T-cell (primary cell): ENCODE measurements around the gene ITPK1. TPM values are rescaled to one million over a fixed set of nuclear protein-coding genes. Genes with fewer than 3 reads are reported as not detected.
A peak's percentile ranks its signal among the peaks of the same experiment; 100 is the strongest.

ENCODE experiments used
- ATAC-seq, 4 experiments: fragments of 200-7000 bp in 3 of 4; fragments of 150-1000 bp in 1 of 4; cut with Tn5 transposase; replicated peaks in 1 of 4; 1 replicate in 3 of 4; 2 replicates in 1 of 4; pipeline ENCODE4 v1.10.0; 2021; ENCODE audit warnings: moderate library complexity in 3 of 4, mild to moderate bottlenecking in 2 of 4, moderate number of reproducible peaks in 1 of 4
- CTCF ChIA-PET, 2 donors: fragments of 300-600 bp; sonication (Branson Sonifier 250); formaldehyde crosslinking; loops; one replicate each; lab custom pipeline; 2022; ENCODE audit warnings: antibody characterized with exemption in 2 of 2; lab: Charles Lee
- POLR2A ChIA-PET, 2 donors: fragments of 300-600 bp; sonication (Branson Sonifier 250); formaldehyde crosslinking; loops; one replicate each; lab custom pipeline; 2022; ENCODE audit warnings: antibody characterized with exemption in 2 of 2; lab: Charles Lee
- DNase-seq, 35 experiments: peaks; one replicate each; pipeline versions ENCODE4 v3.0.0 to v3.0.0-alpha.2; 2013 to 2023
- H3K27ac ChIP-seq: one replicate; pipeline ENCODE4 v1.5.1; 2013; ENCODE audit warnings: low read length
- H3K27me3 ChIP-seq, 2 experiments: replicated peaks in 1 of 2; 1 replicate in 1 of 2; 2 replicates in 1 of 2; pipeline versions ENCODE4 v1.6.1 to v1.7.0; 2013; ENCODE audit warnings: low read length in 1 of 2, mixed read lengths in 1 of 2; ENCODE audit not compliant: control insufficient read depth in 2 of 2, insufficient read depth in 2 of 2; ENCODE audit errors: extremely low read depth in 1 of 2
- H3K36me3 ChIP-seq, 2 donors: 1 replicate in 1 of 2; 2 replicates in 1 of 2; pipeline versions ENCODE4 v1.6.1 to v1.7.0; 2013; ENCODE audit warnings: low read length in 1 of 2; ENCODE audit not compliant: control insufficient read depth in 2 of 2, insufficient read depth in 1 of 2; ENCODE audit errors: extremely low read depth in 1 of 2
- H3K4me1 ChIP-seq, 2 experiments: 1 replicate in 1 of 2; 2 replicates in 1 of 2; pipeline versions ENCODE4 v1.6.1 to v1.7.0; 2013; ENCODE audit warnings: low read length in 2 of 2, mixed read lengths in 1 of 2; ENCODE audit not compliant: insufficient read depth in 2 of 2, control insufficient read depth in 1 of 2; ENCODE audit errors: extremely low read depth in 1 of 2
- H3K4me3 ChIP-seq, 2 donors: 1 replicate in 1 of 2; 2 replicates in 1 of 2; pipeline versions ENCODE4 v1.5.1 to v1.7.0; 2013; ENCODE audit warnings: mild to moderate bottlenecking in 2 of 2, low read length in 1 of 2, moderate library complexity in 1 of 2; ENCODE audit not compliant: control insufficient read depth in 1 of 2; ENCODE audit errors: extremely low read depth in 1 of 2
- H3K9me3 ChIP-seq: 2 replicates; pipeline ENCODE4 v1.7.0; 2013
- H3K27ac Mint-ChIP-seq, 2 donors: one replicate each; pipeline ENCODE4 v1.8.0; 2020 to 2021; ENCODE audit warnings: mild to moderate bottlenecking in 2 of 2, mixed read lengths in 2 of 2
- H3K27me3 Mint-ChIP-seq, 2 donors: one replicate each; pipeline ENCODE4 v1.8.0; 2021 to 2022; ENCODE audit warnings: mixed read lengths in 2 of 2
- H3K36me3 Mint-ChIP-seq: one replicate; pipeline ENCODE4 v1.8.0; 2021; ENCODE audit warnings: mixed read lengths
- H3K4me1 Mint-ChIP-seq, 3 donors: one replicate each; pipeline ENCODE4 v1.8.0; 2020 to 2022; ENCODE audit warnings: mixed read lengths in 3 of 3, mild to moderate bottlenecking in 1 of 3
- H3K4me3 Mint-ChIP-seq, 3 donors: one replicate each; pipeline ENCODE4 v1.8.0; 2020 to 2022; ENCODE audit warnings: mild to moderate bottlenecking in 3 of 3, mixed read lengths in 3 of 3, moderate library complexity in 3 of 3
- H3K9me3 Mint-ChIP-seq, 3 donors: one replicate each; pipeline ENCODE4 v1.8.0; 2020 to 2022; ENCODE audit warnings: mixed read lengths in 3 of 3
- WGBS: methylation state at CpG from one replicate; pipeline ENCODE4 v1.1.5; 2013; ENCODE audit warnings: missing lambda C conversion rate; ENCODE audit not compliant: insufficient coverage; 5-methylcytosine and 5-hydroxymethylcytosine counted together
- total RNA-seq, 35 experiments: library from RNA in 6 of 35; stranded (reverse) in 6 of 35; fragments of 120-200 nt in 1 of 35; gene quantifications; one replicate each; pipeline versions ENCODE4 v1.2.1 to v1.2.4 and lab custom pipeline; 2013 to 2026

The ITPK1 gene
- total RNA-seq, 5 donors from 2014 or later (not counting 1 experiment from before 2014, with no cell fraction given): 28.0 to 43.0 (median 39.5) TPM

GRCh38 chr14:92922155-92922735, 193.5 kb downstream of the ITPK1 start:
- ChIA-PET CTCF (no interaction called here), POLR2A (no interaction called here)
- H3K4me1 Mint-ChIP-seq: peaks cover 0 to 12% (median 6%) of the 10 kb centered on the region in 3 donors
- DNase-seq (no peak), ATAC-seq (no peak)
- no peak overlapping the region for H3K4me3 ChIP-seq
- H3K27me3 Mint-ChIP-seq: peaks cover 42 to 43% of the 10 kb centered on the region in 2 donors
- peaks cover 0 to 3% (median 0%) of the 10 kb centered on the region in 3 donors for H3K9me3 Mint-ChIP-seq
- H3K4me1 ChIP-seq: peaks cover 0 to 3% of the 10 kb centered on the region in 2 experiments
- no peak overlapping the region for H3K27ac ChIP-seq
- peaks cover 0 to 60% of the 10 kb centered on the region in 2 experiments for H3K27me3 ChIP-seq
- peak overlapping the region in 1 of 2 donors; percentile 2 for H3K27ac Mint-ChIP-seq
- peak overlapping the region in 1 of 3 donors; percentile 45 for H3K4me3 Mint-ChIP-seq
- no peaks in the 10 kb centered on the region for H3K36me3 Mint-ChIP-seq
- H3K9me3 ChIP-seq: no peaks in the 10 kb centered on the region
- no CpG with 5 or more reads among the region's 4 CpGs for WGBS
- H3K36me3 ChIP-seq: no peaks in the 10 kb centered on the region

- H3K4me3 ChIP-seq: no peak overlapping the region
- ATAC-seq (no peak), DNase-seq (no peak)
- POLR2A ChIA-PET: no interaction called here
- Mint-ChIP-seq H3K27me3 (peaks cover 33 to 45% of the 10 kb centered on the region in 2 donors), H3K4me1 (peaks cover 0 to 12% (median 6%) of the 10 kb centered on the region in 3 donors), H3K9me3 (peaks cover 0 to 4% (median 0%) of the 10 kb centered on the region in 3 donors), H3K36me3 (no peaks in the 10 kb centered on the region), H3K4me3 (no peak overlapping the region), H3K27ac (no peak overlapping the region)
- no peaks in the 10 kb centered on the region for H3K9me3 ChIP-seq
- peaks cover 0 to 62% of the 10 kb centered on the region in 2 experiments for H3K27me3 ChIP-seq
- no peaks in the 10 kb centered on the region for H3K36me3 ChIP-seq
- CTCF ChIA-PET: no interaction called here
- peaks cover 0 to 3% of the 10 kb centered on the region in 2 experiments for H3K4me1 ChIP-seq
- 96% methylated on average over 14 of the region's 15 CpGs for WGBS
- H3K27ac ChIP-seq: no peak overlapping the region
Observed at GRCh38 chr14:92920001-92920400, 195.7 kb downstream of the ITPK1 start.

GRCh38 chr14:92917956-92918355, 197.8 kb downstream of the ITPK1 start:
- 63% methylated on average over 7 of the region's 7 CpGs for WGBS
- H3K9me3 ChIP-seq: no peaks in the 10 kb centered on the region
- Mint-ChIP-seq H3K27ac (no peak overlapping the region), H3K9me3 (peaks cover 0 to 8% (median 0%) of the 10 kb centered on the region in 3 donors), H3K27me3 (peaks cover 23 to 37% of the 10 kb centered on the region in 2 donors), H3K36me3 (no peaks in the 10 kb centered on the region), H3K4me1 (peaks cover 0 to 4% (median 4%) of the 10 kb centered on the region in 3 donors), H3K4me3 (no peak overlapping the region)
- H3K27ac ChIP-seq: no peak overlapping the region
- no peak for ATAC-seq
- no peaks in the 10 kb centered on the region for H3K36me3 ChIP-seq
- DNase-seq: no peak
- H3K27me3 ChIP-seq: peaks cover 0 to 52% of the 10 kb centered on the region in 2 experiments
- ChIA-PET CTCF (no interaction called here), POLR2A (no interaction called here)
- H3K4me3 ChIP-seq: no peak overlapping the region
- no peaks in the 10 kb centered on the region for H3K4me1 ChIP-seq

- no peak overlapping the region for H3K4me3 Mint-ChIP-seq
- H3K9me3 Mint-ChIP-seq: peaks cover 0 to 8% (median 0%) of the 10 kb centered on the region in 3 donors
- ATAC-seq: no peak
Observed at GRCh38 chr14:92917041-92917940, 198.4 kb downstream of the ITPK1 start.

GRCh38 chr14:92916201-92916600, 199.5 kb downstream of the ITPK1 start:
- Histone ChIP-seq H3K9me3 (no peaks in the 10 kb centered on the region), H3K36me3 (no peaks in the 10 kb centered on the region), H3K27me3 (peaks cover 0 to 39% of the 10 kb centered on the region in 2 experiments), H3K27ac (no peak overlapping the region), H3K4me3 (no peak overlapping the region), H3K4me1 (no peaks in the 10 kb centered on the region)
- no peak overlapping the region for H3K4me3 Mint-ChIP-seq
- no peaks in the 10 kb centered on the region for H3K36me3 Mint-ChIP-seq
- no peaks in the 10 kb centered on the region for H3K4me1 Mint-ChIP-seq
- H3K27me3 Mint-ChIP-seq: peaks cover 8 to 22% of the 10 kb centered on the region in 2 donors
- DNase-seq (no peak), ATAC-seq (no peak)
- WGBS: 92% methylated on average over 4 of the region's 4 CpGs
- peaks cover 0 to 5% (median 0%) of the 10 kb centered on the region in 3 donors for H3K9me3 Mint-ChIP-seq
- POLR2A ChIA-PET: no interaction called here
- no peak overlapping the region for H3K27ac Mint-ChIP-seq
- CTCF ChIA-PET: no interaction called here

More at GRCh38 chr14:92917041-92917940, 198.4 kb downstream of the ITPK1 start:
- H3K27ac ChIP-seq: no peak overlapping the region
- 74% methylated on average over 6 of the region's 14 CpGs for WGBS
- H3K27me3 Mint-ChIP-seq: peaks cover 19 to 32% of the 10 kb centered on the region in 2 donors
- no peak for DNase-seq
- CTCF ChIA-PET: no interaction called here
- POLR2A ChIA-PET: no interaction called here
- no peaks in the 10 kb centered on the region for H3K36me3 Mint-ChIP-seq
- H3K4me3 ChIP-seq: no peak overlapping the region
- no peaks in the 10 kb centered on the region for H3K9me3 ChIP-seq
- no peaks in the 10 kb centered on the region for H3K4me1 ChIP-seq
- no peak overlapping the region for H3K27ac Mint-ChIP-seq
- no peaks in the 10 kb centered on the region for H3K4me1 Mint-ChIP-seq
- peaks cover 0 to 45% of the 10 kb centered on the region in 2 experiments for H3K27me3 ChIP-seq
- no peaks in the 10 kb centered on the region for H3K36me3 ChIP-seq

GRCh38 chr14:92914087-92914656, 201.6 kb downstream of the ITPK1 start:
- ATAC-seq: no peak
- POLR2A ChIA-PET: no interaction called here
- CTCF ChIA-PET: interaction anchor here in 1 of 2 donors (0.6 to 0.7 kb wide), 2 partner anchors 84 to 115 kb away, joined by 3 to 6 read pairs; no protein-coding TSS in a partner anchor
- Histone ChIP-seq H3K27me3 (peaks cover 0 to 33% of the 10 kb centered on the region in 2 experiments), H3K36me3 (no peaks in the 10 kb centered on the region), H3K27ac (no peak overlapping the region), H3K9me3 (no peaks in the 10 kb centered on the region), H3K4me1 (no peaks in the 10 kb centered on the region), H3K4me3 (no peak overlapping the region)
- no peak overlapping the region for H3K27ac Mint-ChIP-seq
- no peaks in the 10 kb centered on the region for H3K36me3 Mint-ChIP-seq
- H3K4me3 Mint-ChIP-seq: no peak overlapping the region
- DNase-seq: peak in 10 of 35 experiments; percentile 7 to 52 (median 22)
- H3K4me1 Mint-ChIP-seq: no peaks in the 10 kb centered on the region
- peaks cover 0 to 5% (median 0%) of the 10 kb centered on the region in 3 donors for H3K9me3 Mint-ChIP-seq
- 12% methylated on average over 5 of the region's 7 CpGs for WGBS
- peaks cover 5 to 20% of the 10 kb centered on the region in 2 donors for H3K27me3 Mint-ChIP-seq
